Measurements from ENCODE around the gene PRIMA1. TPM values are rescaled to one million over a fixed set of nuclear protein-coding genes. Genes with fewer than 3 reads are reported as not detected.
"Not testable (repeated sequence)": the region's sequence is repeated elsewhere in the genome, so short reads cannot be mapped to it uniquely, and the experiment has no call there.

The PRIMA1 gene
- total RNA-seq, 2 experiments from 2014 or later: not detected

DNA sequence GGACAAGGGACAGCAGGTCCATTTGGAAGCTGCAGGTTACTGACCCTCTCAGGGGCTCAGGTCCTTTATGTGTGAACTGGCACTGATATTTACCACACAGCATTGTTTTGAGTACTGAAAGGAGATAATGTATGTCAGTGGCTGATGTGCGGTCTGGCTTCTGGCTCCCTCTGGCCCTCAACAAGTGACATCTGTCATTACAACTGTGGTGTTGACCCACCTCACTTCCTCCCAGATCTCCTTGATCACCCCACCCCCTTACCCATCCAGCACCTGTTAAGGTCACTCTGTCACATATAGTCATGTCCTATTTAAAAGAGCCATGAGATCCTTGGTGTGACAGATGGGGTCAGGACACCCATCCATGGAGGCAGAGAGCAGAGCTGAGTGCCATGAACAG is 22.7 kb upstream of the PRIMA1 start:
- CTCF ChIA-PET: interaction anchor here (1.2 kb wide), 1 partner anchor 129 kb away, joined by 3 read pairs; no protein-coding TSS in a partner anchor
- no peak for DNase-seq
- H3K4me1 Mint-ChIP-seq (ENCODE audit: low read depth): peaks cover 16% of the 10 kb centered on the region
- H3K27ac Mint-ChIP-seq: no peak overlapping the region
- no peak overlapping the region for H3K4me3 Mint-ChIP-seq
- peaks cover 17% of the 10 kb centered on the region for H3K27me3 Mint-ChIP-seq
- intact Hi-C loops (cut with micrococcal nuclease): no loop called here
- peaks cover 29% of the 10 kb centered on the region for H3K9me3 Mint-ChIP-seq
- H3K36me3 Mint-ChIP-seq: no peaks in the 10 kb centered on the region
- POLR2A ChIA-PET: no interaction called here

DNA sequence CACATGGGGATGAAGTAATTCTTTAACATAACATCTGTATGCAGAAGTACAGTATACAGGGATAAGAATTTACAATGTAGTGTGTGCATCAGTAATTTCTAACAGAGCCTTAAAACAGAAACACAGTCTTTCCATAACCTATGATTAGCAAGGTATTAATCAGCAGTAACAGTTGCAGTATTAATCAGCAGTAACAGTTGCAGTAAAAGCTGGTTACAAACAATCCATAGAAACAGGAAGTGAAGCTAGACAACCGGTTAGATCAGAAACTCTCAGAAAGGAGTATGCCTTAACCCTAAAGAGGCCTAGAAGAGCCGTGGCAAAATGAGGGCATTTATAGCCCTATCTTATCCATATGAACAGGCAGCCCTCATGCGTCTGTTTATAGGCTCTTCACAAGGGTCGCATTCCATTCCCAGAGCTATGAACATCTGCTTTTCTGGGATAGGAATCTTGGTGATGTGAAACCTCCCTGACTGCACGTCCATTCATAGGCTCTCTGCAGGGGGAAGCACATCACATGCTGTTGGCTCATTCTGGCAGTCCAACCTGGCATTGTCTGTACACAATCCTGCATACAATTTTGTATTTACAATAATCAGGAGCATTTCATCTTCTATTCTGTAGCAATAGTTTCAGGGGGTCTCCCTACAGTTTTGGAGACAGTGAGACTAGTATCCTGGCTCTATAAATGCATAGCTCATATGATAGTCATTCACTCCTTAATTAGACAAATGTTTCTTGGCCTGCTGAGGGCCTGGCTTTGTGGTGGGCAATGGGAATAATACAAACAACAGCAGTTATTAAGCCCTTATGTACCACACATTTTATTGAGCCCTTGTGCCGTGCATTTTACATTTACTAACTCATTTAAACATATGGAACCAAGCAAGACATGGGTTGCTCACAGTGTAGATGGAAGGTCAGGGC is 21.5 kb upstream of the PRIMA1 start:
- CTCF ChIA-PET: interaction anchor here (0.6 kb wide), 1 partner anchor 9 kb away, joined by 3 read pairs; no protein-coding TSS in a partner anchor
- POLR2A ChIA-PET, DNase-seq, H3K4me3 Mint-ChIP-seq, H3K36me3 Mint-ChIP-seq, H3K27ac Mint-ChIP-seq: not testable (repeated sequence)
- intact Hi-C loops (cut with micrococcal nuclease): loop anchor here (1.0 to 5.0 kb wide), 3 partner anchors 29 to 103 kb away; no protein-coding TSS in a partner anchor
- H3K9me3 Mint-ChIP-seq: peaks cover 17% of the 10 kb centered on the region
- H3K4me1 Mint-ChIP-seq (ENCODE audit: low read depth): peaks cover 16% of the 10 kb centered on the region
- H3K27me3 Mint-ChIP-seq: peaks cover 17% of the 10 kb centered on the region

DNA sequence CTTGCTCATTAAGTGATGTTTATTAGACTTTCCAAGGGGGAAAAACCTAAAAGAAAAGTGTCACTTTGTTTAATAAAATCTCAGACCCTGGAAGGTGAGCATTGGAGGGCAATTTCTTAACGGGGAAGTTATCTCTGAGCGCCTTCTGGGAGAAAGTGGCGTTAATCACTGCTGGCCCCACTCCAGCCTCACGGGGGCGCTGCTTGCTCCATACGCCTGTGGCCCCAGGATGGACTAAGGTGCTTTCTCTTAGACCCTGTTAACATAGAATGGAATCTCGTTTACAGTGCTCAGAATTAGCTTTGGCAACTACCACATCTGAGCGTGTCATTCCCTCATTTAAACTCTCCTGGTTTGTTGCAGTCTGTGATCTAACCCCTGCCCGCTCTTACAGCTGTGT is 16.4 kb upstream of the PRIMA1 start:
- Mint-ChIP-seq H3K4me3 (no peak overlapping the region), H3K4me1 (ENCODE audit: low read depth) (peaks cover 11% of the 10 kb centered on the region), H3K27me3 (peaks cover 9% of the 10 kb centered on the region), H3K36me3 (no peaks in the 10 kb centered on the region), H3K27ac (no peak overlapping the region), H3K9me3 (peaks cover 2% of the 10 kb centered on the region)
- intact Hi-C loops (cut with micrococcal nuclease): loop anchor here (5.0 kb wide), 2 partner anchors 88 to 108 kb away; no protein-coding TSS in a partner anchor
- ChIA-PET CTCF (interaction anchor here (1.0 kb wide), 1 partner anchor 91 kb away, joined by 3 read pairs; no protein-coding TSS in a partner anchor), POLR2A (no interaction called here)
- peak; percentile 22 for DNase-seq

DNA sequence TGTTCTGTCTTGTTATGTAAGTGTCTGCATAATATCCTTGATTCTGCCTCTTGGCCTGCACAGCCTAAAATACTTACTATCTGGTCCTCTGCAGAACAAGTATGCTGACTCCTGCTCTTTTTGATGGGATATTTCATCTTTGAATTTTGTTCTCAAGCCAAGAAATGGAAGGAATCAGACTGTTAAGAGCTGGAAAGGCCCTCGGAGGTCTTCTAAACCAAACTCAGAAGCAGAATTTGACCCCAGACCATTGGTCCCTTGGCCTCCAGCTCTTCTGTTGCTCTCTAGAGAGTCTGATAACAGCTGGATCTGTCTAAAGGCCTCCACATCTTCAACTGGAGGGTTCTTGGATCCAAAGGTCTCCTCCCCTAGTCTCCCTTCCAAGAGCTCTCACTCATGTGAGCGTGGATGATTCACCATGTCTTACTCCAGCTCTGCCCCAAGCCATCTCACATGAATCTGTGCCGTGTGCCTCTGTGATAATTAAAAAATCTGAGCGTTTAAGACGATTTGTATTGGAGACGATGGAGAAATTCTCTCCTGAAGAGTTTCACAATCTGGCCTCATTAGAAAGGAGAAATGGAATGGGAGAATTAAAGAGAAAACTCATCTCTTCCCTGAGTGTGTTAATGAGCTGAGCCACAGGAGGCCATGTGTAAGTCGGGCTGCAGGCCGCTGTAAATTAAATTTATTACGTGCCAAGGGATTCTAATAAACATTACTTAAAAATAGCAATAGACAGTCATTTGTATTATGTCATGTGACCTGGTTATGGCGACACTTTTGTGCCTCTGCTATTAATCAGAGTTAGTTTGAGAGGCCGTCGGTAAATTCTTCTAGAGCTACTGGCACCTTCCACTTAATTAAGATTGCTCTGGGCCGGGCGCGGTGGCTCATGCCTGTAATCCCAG is 15.4 kb upstream of the PRIMA1 start:
- POLR2A ChIA-PET: no interaction called here
- intact Hi-C loops (cut with micrococcal nuclease): no loop called here

DNA sequence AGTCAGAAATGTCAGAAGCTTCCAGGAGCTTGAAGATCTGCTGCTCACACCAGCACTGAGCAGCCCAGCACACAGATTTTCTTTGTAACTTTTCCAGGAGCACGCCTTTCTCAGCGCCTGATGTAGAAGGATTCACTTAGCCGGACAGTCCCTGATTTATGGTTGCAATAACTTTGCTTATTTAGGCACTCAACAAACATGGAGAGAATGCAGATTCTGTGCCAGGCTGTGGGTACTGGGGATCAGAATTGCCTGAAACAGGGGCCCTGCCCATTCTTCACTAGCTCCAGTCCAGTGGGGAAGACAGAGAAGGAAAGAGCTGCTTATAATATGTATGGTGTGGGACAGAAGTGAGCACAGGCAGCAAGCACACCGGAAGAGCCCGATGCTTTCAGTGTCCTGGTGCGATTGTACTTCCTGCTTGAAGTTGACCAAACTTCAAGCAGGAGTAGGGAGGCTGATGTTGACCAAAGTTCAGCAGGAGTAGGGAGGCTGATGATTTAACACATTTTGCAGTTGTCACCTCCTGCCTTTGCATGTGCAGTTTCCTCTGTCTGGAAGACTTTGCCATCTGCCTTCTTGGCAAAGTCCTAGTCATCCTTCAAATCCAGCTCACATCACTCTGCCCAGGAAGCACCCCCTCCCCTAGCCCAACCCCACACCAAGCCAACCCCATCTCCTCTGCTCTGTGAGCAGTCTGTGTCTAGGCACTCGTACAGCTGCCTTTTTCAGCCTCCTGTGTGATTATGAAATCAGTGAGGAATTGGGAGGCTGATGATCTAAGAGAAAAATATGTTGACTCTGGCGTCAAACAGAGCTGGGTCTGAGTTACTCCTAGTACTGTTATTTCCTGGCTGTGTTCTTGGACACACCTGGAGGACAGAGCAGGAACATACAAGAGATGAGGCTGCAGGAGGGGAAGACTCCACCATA is 12.0 kb upstream of the PRIMA1 start:
- POLR2A ChIA-PET: no interaction called here
- H3K36me3 Mint-ChIP-seq: no peaks in the 10 kb centered on the region
- H3K9me3 Mint-ChIP-seq: no peaks in the 10 kb centered on the region
- no peak overlapping the region for H3K4me3 Mint-ChIP-seq
- intact Hi-C loops (cut with micrococcal nuclease): no loop called here
- CTCF ChIA-PET: interaction anchor here (0.6 to 0.7 kb wide), 2 partner anchors 9 to 109 kb away, joined by 3 read pairs; no protein-coding TSS in a partner anchor
- H3K27ac Mint-ChIP-seq: no peak overlapping the region
- H3K4me1 Mint-ChIP-seq (ENCODE audit: low read depth): no peaks in the 10 kb centered on the region
- H3K27me3 Mint-ChIP-seq: peaks cover 12% of the 10 kb centered on the region
- no peak for DNase-seq

More for the DNA sequence above, 15.4 kb upstream of the PRIMA1 start:
- Mint-ChIP-seq H3K27ac (no peak overlapping the region), H3K9me3 (no peaks in the 10 kb centered on the region), H3K36me3 (no peaks in the 10 kb centered on the region), H3K4me3 (no peak overlapping the region), H3K4me1 (ENCODE audit: low read depth) (peaks cover under 1% of the 10 kb centered on the region), H3K27me3 (peaks cover 14% of the 10 kb centered on the region)
- no peak for DNase-seq
- CTCF ChIA-PET: interaction anchor here (1.0 kb wide), 1 partner anchor 92 kb away, joined by 3 read pairs; no protein-coding TSS in a partner anchor

DNA sequence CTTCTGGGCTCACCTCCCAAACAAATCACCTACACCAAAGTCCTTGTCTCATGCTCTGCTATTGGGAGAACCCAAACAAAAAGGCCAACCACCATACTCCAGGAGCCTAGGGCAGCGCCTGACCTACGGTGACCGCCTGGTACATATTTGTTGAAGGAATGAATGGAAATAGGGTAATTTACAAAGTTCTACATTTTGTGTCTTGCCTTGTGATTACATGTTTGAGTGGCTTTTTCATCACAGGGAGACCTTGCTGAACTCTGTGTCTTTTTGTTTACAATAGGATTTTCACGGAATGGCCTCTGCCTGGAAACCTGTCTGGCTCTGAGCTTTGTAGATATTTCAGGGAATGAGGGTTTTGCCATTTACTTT is 11.3 kb upstream of the PRIMA1 start:
- intact Hi-C loops (cut with micrococcal nuclease): no loop called here
- Mint-ChIP-seq H3K27ac (no peak overlapping the region), H3K4me3 (no peak overlapping the region), H3K27me3 (peaks cover 12% of the 10 kb centered on the region), H3K36me3 (no peaks in the 10 kb centered on the region), H3K4me1 (ENCODE audit: low read depth) (no peaks in the 10 kb centered on the region), H3K9me3 (no peaks in the 10 kb centered on the region)
- DNase-seq: no peak
- ChIA-PET CTCF (no interaction called here), POLR2A (no interaction called here)

DNA sequence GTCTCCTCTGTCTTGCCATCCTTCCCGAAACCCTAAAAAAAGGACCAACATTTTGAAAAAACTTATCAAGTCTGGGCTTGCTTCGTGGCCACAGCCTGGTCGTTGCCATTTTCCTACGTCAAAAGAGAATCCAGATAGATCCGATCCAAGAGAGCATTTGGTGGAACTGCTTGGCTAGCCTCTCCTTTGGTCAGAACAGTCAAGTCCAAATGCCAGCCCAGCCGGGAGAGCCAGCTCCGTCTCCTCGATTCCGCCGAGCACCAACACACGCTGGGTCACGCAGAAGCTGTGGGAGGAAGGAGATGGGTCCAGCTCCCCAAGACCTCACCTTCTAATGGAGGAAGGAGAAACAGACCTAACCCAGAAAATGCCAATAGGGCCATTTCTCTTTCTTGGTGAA is 9.3 kb upstream of the PRIMA1 start:
- CTCF ChIA-PET: no interaction called here
- DNase-seq: no peak
- Mint-ChIP-seq H3K27me3 (peaks cover 15% of the 10 kb centered on the region), H3K4me3 (no peak overlapping the region), H3K9me3 (no peaks in the 10 kb centered on the region), H3K27ac (no peak overlapping the region), H3K36me3 (no peaks in the 10 kb centered on the region), H3K4me1 (ENCODE audit: low read depth) (no peaks in the 10 kb centered on the region)
- intact Hi-C loops (cut with micrococcal nuclease): no loop called here
- POLR2A ChIA-PET: no interaction called here

DNA sequence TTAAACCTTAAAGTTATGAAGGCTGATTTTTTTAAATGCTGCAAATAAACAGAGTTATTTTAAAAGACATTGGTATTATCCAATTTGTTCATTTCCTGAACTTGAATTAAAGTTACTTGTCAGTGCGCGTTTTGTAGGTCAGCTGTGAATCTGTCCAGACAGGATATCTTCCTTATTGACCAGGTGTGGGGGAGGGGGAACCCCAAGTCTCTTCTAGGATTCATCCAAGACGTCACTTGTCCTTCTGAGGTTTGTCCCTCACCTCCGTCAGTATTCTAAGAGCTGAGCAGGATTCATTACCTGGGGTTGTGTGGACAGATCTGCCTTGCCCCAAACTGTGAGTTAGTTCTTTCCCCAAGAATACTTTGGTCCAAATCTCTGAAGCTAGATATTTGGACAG is 8.8 kb upstream of the PRIMA1 start:
- POLR2A ChIA-PET: no interaction called here
- no peak for DNase-seq
- Mint-ChIP-seq H3K36me3 (no peaks in the 10 kb centered on the region), H3K4me1 (ENCODE audit: low read depth) (no peaks in the 10 kb centered on the region), H3K9me3 (no peaks in the 10 kb centered on the region), H3K27ac (no peak overlapping the region), H3K27me3 (peaks cover 16% of the 10 kb centered on the region), H3K4me3 (no peak overlapping the region)
- CTCF ChIA-PET: no interaction called here
- intact Hi-C loops (cut with micrococcal nuclease): no loop called here

DNA sequence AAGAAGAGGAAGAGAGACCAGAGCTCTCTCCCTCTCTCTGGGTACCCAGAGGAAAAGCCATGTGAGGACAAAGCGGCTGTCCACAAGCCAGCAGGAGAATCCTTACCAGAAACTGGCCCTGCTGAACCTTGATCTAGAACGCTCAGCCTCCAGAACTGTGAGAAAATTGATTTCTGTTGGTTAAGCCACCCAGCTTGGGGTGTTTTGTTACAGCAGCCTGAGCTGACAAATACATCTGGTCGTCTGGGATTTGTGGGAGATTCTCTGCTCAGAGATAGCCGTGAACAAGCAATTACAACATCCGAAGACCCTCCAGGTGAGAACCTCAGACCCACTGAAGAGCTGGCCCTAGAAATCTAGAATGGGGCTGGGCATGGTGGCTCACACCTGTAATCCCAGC is 6.5 kb upstream of the PRIMA1 start:
- Mint-ChIP-seq H3K27me3 (peaks cover 29% of the 10 kb centered on the region), H3K36me3 (no peaks in the 10 kb centered on the region), H3K4me1 (ENCODE audit: low read depth) (no peaks in the 10 kb centered on the region), H3K4me3 (no peak overlapping the region), H3K9me3 (no peaks in the 10 kb centered on the region), H3K27ac (no peak overlapping the region)
- no peak for DNase-seq
- ChIA-PET POLR2A (no interaction called here), CTCF (no interaction called here)
- intact Hi-C loops (cut with micrococcal nuclease): no loop called here

DNA sequence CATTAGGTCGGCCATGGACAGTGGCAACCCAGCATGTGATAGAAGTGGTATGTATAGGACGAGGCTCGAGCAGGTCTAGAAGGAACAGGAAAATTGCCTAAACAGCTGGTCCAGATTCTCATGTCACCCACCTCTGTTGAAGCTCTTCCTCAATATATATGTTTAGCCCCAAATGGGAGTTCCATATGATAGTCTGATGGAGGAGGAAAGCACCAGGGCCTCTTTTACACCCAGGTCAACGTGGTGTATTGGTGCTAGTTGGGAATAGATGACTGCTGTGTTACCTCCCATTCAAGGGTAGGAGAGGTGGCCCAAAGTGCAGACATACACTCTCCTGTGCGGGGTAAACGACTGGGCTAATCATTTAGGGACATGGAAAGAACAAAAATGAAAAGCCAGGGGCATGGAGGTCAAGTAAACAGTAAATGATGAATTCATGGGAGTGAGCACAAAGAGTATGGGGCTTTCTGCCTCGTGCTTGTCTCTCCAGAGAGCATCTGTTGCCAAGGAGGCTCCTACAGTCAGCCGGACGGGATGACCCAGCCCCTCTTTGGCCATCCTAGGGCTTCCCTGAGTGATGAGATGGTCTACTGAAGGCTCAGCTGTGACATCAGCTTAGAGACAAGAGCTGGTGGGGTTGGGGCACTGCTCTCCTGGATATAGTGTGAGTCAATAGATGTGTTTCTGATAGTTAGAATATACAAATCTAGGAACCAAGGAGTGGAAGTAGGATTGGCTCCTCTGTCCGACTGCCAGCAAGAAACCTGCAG is 5.5 kb upstream of the PRIMA1 start:
- Mint-ChIP-seq H3K36me3 (no peaks in the 10 kb centered on the region), H3K4me3 (no peak overlapping the region), H3K9me3 (no peaks in the 10 kb centered on the region), H3K4me1 (ENCODE audit: low read depth) (peaks cover 5% of the 10 kb centered on the region), H3K27ac (no peak overlapping the region), H3K27me3 (peaks cover 32% of the 10 kb centered on the region)
- intact Hi-C loops (cut with micrococcal nuclease): no loop called here
- ChIA-PET POLR2A (no interaction called here), CTCF (no interaction called here)
- no peak for DNase-seq

DNA sequence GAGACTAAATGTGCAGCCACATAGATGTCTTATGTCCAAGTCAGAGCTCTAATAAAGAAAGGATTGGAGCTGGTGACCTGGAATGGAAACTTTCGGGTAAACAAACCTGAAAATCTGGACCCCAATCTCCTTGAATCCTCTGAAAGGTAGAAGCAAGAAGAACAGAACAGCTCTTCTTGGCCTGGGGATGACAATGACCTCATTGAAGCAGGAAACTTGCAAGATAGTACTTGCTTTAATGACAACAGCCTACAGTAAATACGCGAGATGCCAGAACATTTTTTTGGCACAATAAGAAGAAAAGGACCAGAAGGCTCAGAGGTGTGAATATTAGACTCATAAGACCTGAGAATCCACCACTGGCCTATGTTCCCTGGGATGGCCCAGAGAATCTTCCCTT is 4.1 kb upstream of the PRIMA1 start:
- POLR2A ChIA-PET: interaction anchor here (0.6 kb wide), 1 partner anchor 43 kb away, joined by 3 read pairs; no protein-coding TSS in a partner anchor
- no peak for DNase-seq
- peaks cover 38% of the 10 kb centered on the region for H3K27me3 Mint-ChIP-seq
- intact Hi-C loops (cut with micrococcal nuclease): no loop called here
- peaks cover 9% of the 10 kb centered on the region for H3K4me1 Mint-ChIP-seq (ENCODE audit: low read depth)
- H3K36me3 Mint-ChIP-seq: no peaks in the 10 kb centered on the region
- no peak overlapping the region for H3K27ac Mint-ChIP-seq
- CTCF ChIA-PET: no interaction called here
- H3K9me3 Mint-ChIP-seq: no peaks in the 10 kb centered on the region
- H3K4me3 Mint-ChIP-seq: no peak overlapping the region

All from activated CD4-positive, alpha-beta memory T cell treated with anti-CD3 and anti-CD28 coated beads for 36 hours (primary cell).